CD4-positive, CD25-positive, alpha-beta regulatory T cell (primary cell): ENCODE data around the gene CNTN5. TPM values are rescaled to one million over a fixed set of nuclear protein-coding genes. Genes with fewer than 3 reads are reported as not detected.

ENCODE experiments used
- ATAC-seq, 2 donors: fragments of 150-1000 bp; cut with Tn5 transposase; one replicate each; pipeline ENCODE4 v1.10.0; 2021; ENCODE audit warnings: low read depth in 2 of 2, moderate number of reproducible peaks in 2 of 2, moderate library complexity in 1 of 2
- DNase-seq, 3 donors: peaks; one replicate each; pipeline versions ENCODE4 v3.0.0 to v3.0.0-alpha.2; 2012 to 2022; ENCODE audit warnings: mixed read lengths in 1 of 3
- H3K27ac ChIP-seq: one replicate; pipeline ENCODE4 v1.7.0; 2013; ENCODE audit warnings: mild to moderate bottlenecking, low read length; ENCODE audit not compliant: insufficient read depth, poor library complexity, severe bottlenecking
- H3K27me3 ChIP-seq: one replicate; pipeline ENCODE4 v1.7.0; 2013; ENCODE audit warnings: low read length; ENCODE audit not compliant: control insufficient read depth, insufficient read depth
- H3K36me3 ChIP-seq: one replicate; pipeline ENCODE4 v1.7.0; 2013; ENCODE audit warnings: mild to moderate bottlenecking, low read length, moderate library complexity; ENCODE audit not compliant: control insufficient read depth, insufficient read depth
- H3K4me1 ChIP-seq: 2 replicates; pipeline ENCODE4 v1.7.0; 2013; ENCODE audit warnings: mild to moderate bottlenecking, low read length; ENCODE audit not compliant: insufficient read depth, control insufficient read depth, poor library complexity, severe bottlenecking
- H3K4me3 ChIP-seq: one replicate; pipeline ENCODE4 v1.7.0; 2013; ENCODE audit warnings: low read depth, mild to moderate bottlenecking, low read length, moderate library complexity
- H3K9me3 ChIP-seq, 2 experiments: 1 replicate in 1 of 2; 2 replicates in 1 of 2; pipeline ENCODE4 v1.7.0; 2013; ENCODE audit warnings: low read length in 2 of 2, mild to moderate bottlenecking in 1 of 2, moderate library complexity in 1 of 2; ENCODE audit not compliant: control insufficient read depth in 2 of 2
- H3K27ac Mint-ChIP-seq, 3 donors: one replicate each; pipeline ENCODE4 v1.8.0; 2020 to 2022; ENCODE audit warnings: mild to moderate bottlenecking in 3 of 3, mixed read lengths in 3 of 3, moderate library complexity in 2 of 3
- H3K27me3 Mint-ChIP-seq: one replicate; pipeline ENCODE4 v1.8.0; 2022; ENCODE audit warnings: mild to moderate bottlenecking, mixed read lengths
- H3K36me3 Mint-ChIP-seq: one replicate; pipeline ENCODE4 v1.8.0; 2020; ENCODE audit warnings: mixed read lengths
- H3K4me1 Mint-ChIP-seq, 4 donors: one replicate each; pipeline ENCODE4 v1.8.0; 2020 to 2022; ENCODE audit warnings: mixed read lengths in 4 of 4, mild to moderate bottlenecking in 1 of 4
- H3K4me3 Mint-ChIP-seq, 4 donors: one replicate each; pipeline ENCODE4 v1.8.0; 2020 to 2022; ENCODE audit warnings: mild to moderate bottlenecking in 4 of 4, mixed read lengths in 4 of 4, moderate library complexity in 3 of 4
- H3K9me3 Mint-ChIP-seq, 7 donors: one replicate each; pipeline ENCODE4 v1.8.0; 2020 to 2022; ENCODE audit warnings: mixed read lengths in 7 of 7, mild to moderate bottlenecking in 3 of 7, moderate library complexity in 2 of 7
- polyA plus RNA-seq, 4 donors: library from polyadenylated mRNA; unstranded; fragments of 300-500 nt; fragmentation: Illumina TruSeq; gene quantifications; one replicate each; pipeline ENCODE4 v1.2.3, GENCODE V29; 2021
- total RNA-seq: library from RNA; stranded (reverse); gene quantifications from one replicate; pipeline ENCODE4 v1.2.3, GENCODE V29; 2022

Gene CNTN5
- total and polyA plus RNA-seq, 5 donors from 2014 or later: not detected

DNA sequence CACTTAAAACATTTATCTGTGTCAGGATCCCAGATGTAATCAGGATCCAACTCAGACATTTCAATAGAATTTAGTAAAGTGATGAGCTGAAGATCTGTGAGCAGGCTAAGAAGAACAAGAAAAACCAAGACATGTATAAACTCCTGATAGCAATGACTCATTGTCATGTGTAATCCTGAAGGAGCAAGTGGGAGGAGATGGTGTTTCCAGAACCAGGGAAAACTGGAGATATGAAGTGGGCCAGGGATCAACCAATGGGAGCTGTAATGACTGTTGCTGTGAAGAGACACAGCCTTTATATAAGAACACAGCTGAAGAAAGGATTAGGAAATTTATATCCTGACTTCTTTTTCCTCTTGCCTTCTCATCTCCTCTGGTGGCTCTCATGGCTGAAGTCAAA is 983.8 kb downstream of the CNTN5 start:
- peaks cover 0 to 6% of the 10 kb centered on the region in 2 experiments for H3K9me3 ChIP-seq
- ATAC-seq: no peak
- Mint-ChIP-seq H3K27me3 (no peaks in the 10 kb centered on the region), H3K27ac (no peak overlapping the region), H3K4me3 (no peak overlapping the region), H3K36me3 (no peaks in the 10 kb centered on the region), H3K4me1 (no peaks in the 10 kb centered on the region), H3K9me3 (peaks cover 7 to 23% (median 9%) of the 10 kb centered on the region in 7 donors)
- H3K27me3 ChIP-seq: no peaks in the 10 kb centered on the region
- no peak for DNase-seq
- no peaks in the 10 kb centered on the region for H3K36me3 ChIP-seq
- no peaks in the 10 kb centered on the region for H3K4me1 ChIP-seq
- H3K4me3 ChIP-seq: no peak overlapping the region
- H3K27ac ChIP-seq: no peak overlapping the region

DNA sequence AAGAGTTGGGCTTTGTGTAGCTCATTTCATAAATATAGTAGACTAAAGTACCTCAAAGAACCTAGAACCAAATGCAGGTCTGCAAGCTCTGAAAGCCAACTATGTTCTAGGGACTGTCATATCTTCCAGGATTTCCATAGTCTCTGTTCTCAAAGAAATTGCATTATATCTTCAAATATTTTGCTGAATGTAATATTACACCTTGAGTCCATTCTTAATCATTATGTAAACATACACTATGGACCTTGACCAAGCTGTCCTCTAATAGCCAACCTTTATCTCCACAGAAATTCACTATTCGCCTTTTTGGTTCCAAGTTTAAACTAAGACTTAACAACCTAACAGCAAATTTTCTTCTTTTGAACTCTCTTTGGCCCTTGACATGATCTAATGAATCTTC is 987.7 kb downstream of the CNTN5 start:
- no peaks in the 10 kb centered on the region for H3K4me1 Mint-ChIP-seq
- no peaks in the 10 kb centered on the region for H3K27me3 Mint-ChIP-seq
- H3K4me1 ChIP-seq: no peaks in the 10 kb centered on the region
- peaks cover 6 to 22% (median 11%) of the 10 kb centered on the region in 7 donors for H3K9me3 Mint-ChIP-seq
- ATAC-seq (no peak), DNase-seq (no peak)
- no peaks in the 10 kb centered on the region for H3K27me3 ChIP-seq
- no peaks in the 10 kb centered on the region for H3K36me3 Mint-ChIP-seq
- no peak overlapping the region for H3K27ac Mint-ChIP-seq
- no peaks in the 10 kb centered on the region for H3K36me3 ChIP-seq
- H3K4me3 ChIP-seq: no peak overlapping the region
- H3K4me3 Mint-ChIP-seq: no peak overlapping the region
- H3K9me3 ChIP-seq: peaks cover 0 to 17% of the 10 kb centered on the region in 2 experiments
- no peak overlapping the region for H3K27ac ChIP-seq

DNA sequence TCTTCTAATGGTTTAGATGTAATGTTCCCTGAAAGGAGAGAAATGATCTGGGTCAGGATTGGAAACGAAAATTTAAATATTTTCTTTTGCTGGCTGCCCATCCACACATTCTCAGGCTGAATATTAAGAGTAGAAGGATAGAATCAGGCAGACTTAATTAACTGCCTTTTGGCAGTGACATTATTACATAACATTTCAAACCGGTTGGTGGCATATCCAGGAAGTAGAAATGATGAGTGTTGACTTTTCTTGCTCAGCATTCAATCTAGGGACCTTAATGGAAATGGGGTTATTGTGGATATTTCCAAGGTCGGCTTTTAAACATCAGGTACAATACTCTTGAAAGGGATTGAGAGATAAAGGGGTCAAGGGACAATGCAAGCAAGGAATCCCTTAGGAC is 989.0 kb downstream of the CNTN5 start:
- peaks cover 0 to 17% of the 10 kb centered on the region in 2 experiments for H3K9me3 ChIP-seq
- Mint-ChIP-seq H3K27me3 (no peaks in the 10 kb centered on the region), H3K36me3 (no peaks in the 10 kb centered on the region), H3K4me3 (no peak overlapping the region), H3K27ac (no peak overlapping the region), H3K9me3 (peaks cover 4 to 28% (median 12%) of the 10 kb centered on the region in 7 donors), H3K4me1 (no peaks in the 10 kb centered on the region)
- H3K36me3 ChIP-seq: no peaks in the 10 kb centered on the region
- DNase-seq (no peak), ATAC-seq (no peak)
- H3K4me3 ChIP-seq: no peak overlapping the region
- no peaks in the 10 kb centered on the region for H3K4me1 ChIP-seq
- no peak overlapping the region for H3K27ac ChIP-seq
- no peaks in the 10 kb centered on the region for H3K27me3 ChIP-seq

GRCh38 chr11:100010393-100010792 is 989.6 kb downstream of the CNTN5 start:
- Mint-ChIP-seq H3K9me3 (peaks cover under 1 to 31% (median 14%) of the 10 kb centered on the region in 7 donors), H3K27me3 (no peaks in the 10 kb centered on the region), H3K27ac (no peak overlapping the region), H3K4me3 (no peak overlapping the region), H3K36me3 (no peaks in the 10 kb centered on the region), H3K4me1 (no peaks in the 10 kb centered on the region)
- no peak overlapping the region for H3K4me3 ChIP-seq
- peaks cover 0 to 17% of the 10 kb centered on the region in 2 experiments for H3K9me3 ChIP-seq
- DNase-seq (no peak), ATAC-seq (no peak)
- H3K36me3 ChIP-seq: no peaks in the 10 kb centered on the region
- H3K27me3 ChIP-seq: no peaks in the 10 kb centered on the region
- no peak overlapping the region for H3K27ac ChIP-seq
- no peaks in the 10 kb centered on the region for H3K4me1 ChIP-seq

DNA sequence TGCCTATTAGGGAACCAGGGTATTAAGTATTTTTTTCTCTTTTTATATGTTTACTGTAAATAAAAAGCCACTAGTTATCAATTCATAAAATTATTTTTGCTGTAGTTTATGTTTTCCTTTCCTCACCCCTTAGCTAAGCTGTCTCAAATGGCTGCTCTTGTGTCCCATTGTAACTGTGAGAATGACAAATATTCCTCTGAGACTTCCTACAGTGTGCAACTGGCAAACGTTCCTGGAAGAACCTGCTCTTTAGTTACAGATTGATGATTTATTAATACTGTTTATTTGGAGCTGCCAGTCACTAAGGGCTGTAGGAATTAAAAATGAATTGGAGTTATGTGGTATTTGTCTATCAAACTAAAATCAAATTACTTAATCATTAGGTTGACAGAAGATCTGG is 990.9 kb downstream of the CNTN5 start:
- H3K27me3 ChIP-seq: no peaks in the 10 kb centered on the region
- H3K4me3 ChIP-seq: no peak overlapping the region
- H3K9me3 ChIP-seq: peaks cover 0 to 18% of the 10 kb centered on the region in 2 experiments
- no peaks in the 10 kb centered on the region for H3K4me1 ChIP-seq
- H3K36me3 ChIP-seq: no peaks in the 10 kb centered on the region
- no peak overlapping the region for H3K27ac Mint-ChIP-seq
- H3K4me3 Mint-ChIP-seq: no peak overlapping the region
- no peak overlapping the region for H3K27ac ChIP-seq
- no peaks in the 10 kb centered on the region for H3K4me1 Mint-ChIP-seq
- ATAC-seq (no peak), DNase-seq (no peak)
- no peaks in the 10 kb centered on the region for H3K36me3 Mint-ChIP-seq
- H3K27me3 Mint-ChIP-seq: no peaks in the 10 kb centered on the region
- H3K9me3 Mint-ChIP-seq: peaks cover 0 to 27% (median 10%) of the 10 kb centered on the region in 7 donors

DNA sequence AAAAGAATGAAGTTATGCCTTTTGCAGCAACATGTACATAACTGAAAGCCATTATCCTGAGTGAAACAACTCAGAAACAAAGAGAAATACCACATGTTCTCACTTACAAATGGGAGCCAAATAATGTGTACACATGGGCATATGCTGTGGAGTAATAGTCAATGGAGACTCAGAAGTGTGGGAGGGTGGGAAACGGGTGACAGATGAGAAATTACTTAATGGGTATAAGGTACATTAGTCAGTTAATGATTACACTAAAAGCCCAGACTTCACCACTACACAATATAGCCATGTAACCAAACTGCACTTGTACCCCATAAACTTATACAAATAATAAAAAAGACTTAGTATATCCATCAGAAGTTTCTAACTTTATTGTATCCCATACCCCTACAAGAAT is 992.3 kb downstream of the CNTN5 start:
- DNase-seq: no peak

GRCh38 chr11:100031973-100032372 is 1011.2 kb downstream of the CNTN5 start:
- Mint-ChIP-seq H3K27me3 (peaks cover 4% of the 10 kb centered on the region), H3K36me3 (no peaks in the 10 kb centered on the region), H3K27ac (no peak overlapping the region), H3K9me3 (peaks cover 5 to 33% (median 9%) of the 10 kb centered on the region in 7 donors), H3K4me3 (no peak overlapping the region), H3K4me1 (no peaks in the 10 kb centered on the region)
- Histone ChIP-seq H3K4me3 (no peak overlapping the region), H3K36me3 (no peaks in the 10 kb centered on the region), H3K9me3 (no peaks in the 10 kb centered on the region), H3K27me3 (no peaks in the 10 kb centered on the region), H3K27ac (no peak overlapping the region), H3K4me1 (no peaks in the 10 kb centered on the region)
- ATAC-seq (no peak), DNase-seq (no peak)

More for the DNA sequence above, 992.3 kb downstream of the CNTN5 start:
- no peak overlapping the region for H3K27ac Mint-ChIP-seq
- no peaks in the 10 kb centered on the region for H3K36me3 Mint-ChIP-seq
- no peak overlapping the region for H3K27ac ChIP-seq
- no peaks in the 10 kb centered on the region for H3K27me3 ChIP-seq
- H3K4me3 Mint-ChIP-seq: no peak overlapping the region
- H3K4me1 Mint-ChIP-seq: no peaks in the 10 kb centered on the region
- H3K9me3 ChIP-seq: peaks cover 0 to 21% of the 10 kb centered on the region in 2 experiments
- H3K4me3 ChIP-seq: no peak overlapping the region
- H3K27me3 Mint-ChIP-seq: no peaks in the 10 kb centered on the region
- no peaks in the 10 kb centered on the region for H3K36me3 ChIP-seq
- no peaks in the 10 kb centered on the region for H3K4me1 ChIP-seq
- no peak for ATAC-seq
- H3K9me3 Mint-ChIP-seq: peaks cover 0 to 32% (median 9%) of the 10 kb centered on the region in 7 donors

- Mint-ChIP-seq H3K9me3 (peaks cover 0 to 15% (median 4%) of the 10 kb centered on the region in 7 donors), H3K27me3 (no peaks in the 10 kb centered on the region), H3K36me3 (no peaks in the 10 kb centered on the region)
Observed at GRCh38 chr11:100061006-100061405, 1040.3 kb downstream of the CNTN5 start.

More at GRCh38 chr11:100061006-100061405, 1040.3 kb downstream of the CNTN5 start:
- H3K9me3 ChIP-seq: peaks cover 0 to 3% of the 10 kb centered on the region in 2 experiments
- H3K4me3 ChIP-seq: no peak overlapping the region
- H3K27ac Mint-ChIP-seq: no peak overlapping the region
- H3K27me3 ChIP-seq: no peaks in the 10 kb centered on the region
- no peak overlapping the region for H3K4me3 Mint-ChIP-seq
- DNase-seq (no peak), ATAC-seq (no peak)
- H3K4me1 ChIP-seq: no peaks in the 10 kb centered on the region
- no peaks in the 10 kb centered on the region for H3K4me1 Mint-ChIP-seq
- H3K27ac ChIP-seq: no peak overlapping the region
- no peaks in the 10 kb centered on the region for H3K36me3 ChIP-seq
